GM18507 (cell line): ENCODE results near the gene HNRNPK.
A peak's percentile ranks its signal among the peaks of the same experiment; 100 is the strongest.

Experiments used
- DNase-seq: peaks from one replicate; pipeline ENCODE4 v3.0.0; 2011; ENCODE audit warnings: low read depth; ENCODE audit not compliant: insufficient read length; ENCODE audit errors: extremely low spot score
- FAIRE-seq: peaks from 2 replicates; lab custom pipeline; 2011; peaks lifted over from hg19 to GRCh38; lab: Jason Lieb, UNC

Gene HNRNPK

GRCh38 chr9:83937861-83938455 lies 42.1 kb downstream of the HNRNPK start:
- FAIRE-seq (peak; percentile 81), DNase-seq (no peak)

GRCh38 chr9:83936523-83936922 lies 43.5 kb downstream of the HNRNPK start:
- no peak for FAIRE-seq
- no peak for DNase-seq

GRCh38 chr9:83935276-83935935 lies 44.6 kb downstream of the HNRNPK start:
- DNase-seq (no peak), FAIRE-seq (no peak)

GRCh38 chr9:83934569-83935275 lies 45.3 kb downstream of the HNRNPK start:
- DNase-seq = no peak
- FAIRE-seq = no peak

GRCh38 chr9:83933790-83934189 lies 46.2 kb downstream of the HNRNPK start:
- FAIRE-seq (no peak), DNase-seq (no peak)

GRCh38 chr9:83932851-83933250 lies 47.2 kb downstream of the HNRNPK start:
- DNase-seq (no peak), FAIRE-seq (no peak)

GRCh38 chr9:83932011-83932410 lies 48.0 kb downstream of the HNRNPK start:
- no peak for FAIRE-seq
- no peak for DNase-seq

- DNase-seq (no peak), FAIRE-seq (no peak)
These were observed 49.1 kb downstream of the HNRNPK start for GRCh38 chr9:83930881-83931280.

- FAIRE-seq (no peak), DNase-seq (no peak)
These were observed 52.4 kb downstream of the HNRNPK start for GRCh38 chr9:83927591-83927990.

- DNase-seq = peak; percentile 94
- peak; percentile 95 for FAIRE-seq
These were observed 58.9 kb downstream of the HNRNPK start, which contains the start of gene KIF27 for GRCh38 chr9:83920927-83921707. Gene KIF27 (minus strand): TSS chr9:83921432. CDS start chr9:83915591, 5,841 bp downstream.

GRCh38 chr9:83920469-83920926 lies 59.5 kb downstream of the HNRNPK start:
- FAIRE-seq = peak; percentile 85
- DNase-seq = no peak

GRCh38 chr9:83919111-83919510 lies 60.9 kb downstream of the HNRNPK start:
- FAIRE-seq = no peak

More at GRCh38 chr9:83919111-83919510, 60.9 kb downstream of the HNRNPK start:
- DNase-seq = no peak
